GM12878 (cell line): ENCODE data around the gene JADE2. TPM values are rescaled to one million over a fixed set of nuclear protein-coding genes. Genes with fewer than 3 reads are reported as not detected.

Experiments used
- ATAC-seq: fragments of 200-7000 bp; cut with Tn5 transposase; 3 replicates; pipeline ENCODE4 v1.9.1; 2020; ENCODE audit warnings: mild to moderate bottlenecking, moderate library complexity
- BruUV-seq: library from RNA; stranded (reverse); fragments of 400-500 nt; replicated peaks from 2 replicates; lab custom pipeline; 2021; lab: Mats Ljungman, UMichigan
- CTCF ChIA-PET: fragments of 300-600 bp; sonication (Branson Sonifier 250); formaldehyde crosslinking; extraction: SDS; loops from one replicate; lab custom pipeline; 2021; ENCODE audit warnings: inconsistent platforms; lab: Yijun Ruan, JAX
- POLR2A ChIA-PET: fragments of 350-600 bp; formaldehyde crosslinking; extraction: SDS; loops from one replicate; lab custom pipeline; 2021; ENCODE audit warnings: inconsistent platforms; lab: Charles Lee
- RAD21 ChIA-PET: fragments of 300-600 bp; sonication (Branson Sonifier 250); formaldehyde crosslinking; loops from one replicate; lab custom pipeline; 2023; ENCODE audit warnings: antibody characterized with exemption; ENCODE audit not compliant: unreplicated experiment; lab: Charles Lee
- SMC1A ChIA-PET: fragments of 300-600 bp; sonication (Branson Sonifier 250); formaldehyde crosslinking; loops from one replicate; lab custom pipeline; 2023; ENCODE audit not compliant: unreplicated experiment, uncharacterized antibody; lab: Charles Lee
- DNase-seq: peaks from one replicate; pipeline ENCODE4 v3.0.0-alpha.2; 2011; ENCODE audit warnings: low read depth, low spot score
- FAIRE-seq: peaks from 3 replicates; lab custom pipeline; 2011; peaks lifted over from hg19 to GRCh38; lab: Jason Lieb, UNC
- H2AFZ ChIP-seq: 2 replicates; pipeline ENCODE4 v1.6.0; 2011; ENCODE audit warnings: low read depth, low read length, control low read depth; ENCODE audit not compliant: control insufficient read depth
- H3K27ac ChIP-seq: 2 replicates; pipeline ENCODE4 v1.5.1; 2011; ENCODE audit warnings: control low read depth; ENCODE audit not compliant: control insufficient read depth, insufficient read depth
- H3K27me3 ChIP-seq, 2 experiments: replicated peaks in 1 of 2; 2 replicates each; pipeline versions ENCODE4 v1.6.0 to v1.6.1; 2011; ENCODE audit warnings: low read length in 1 of 2; ENCODE audit not compliant: control insufficient read depth in 2 of 2, insufficient read depth in 2 of 2
- H3K36me3 ChIP-seq, 2 experiments: 2 replicates each; pipeline ENCODE4 v1.5.1; 2011; ENCODE audit warnings: low read length in 1 of 2; ENCODE audit not compliant: control insufficient read depth in 2 of 2, insufficient read depth in 2 of 2
- H3K4me1 ChIP-seq: 2 replicates; pipeline ENCODE4 v1.6.1; 2011; ENCODE audit warnings: mild to moderate bottlenecking, low read length, moderate library complexity, mixed read lengths; ENCODE audit not compliant: control insufficient read depth, insufficient read depth
- H3K4me2 ChIP-seq: 2 replicates; pipeline ENCODE4 v1.6.0; 2011; ENCODE audit warnings: control low read depth; ENCODE audit not compliant: control insufficient read depth, insufficient read depth
- H3K4me3 ChIP-seq: fragments of 200-600 bp; sonication (generic); 2 replicates; pipeline ENCODE4 v1.5.1; 2016
- H3K79me2 ChIP-seq: 2 replicates; pipeline ENCODE4 v1.6.0; 2011; ENCODE audit warnings: low read length; ENCODE audit not compliant: control insufficient read depth, insufficient read depth
- H3K9ac ChIP-seq: 2 replicates; pipeline ENCODE4 v1.8.0; 2011; ENCODE audit warnings: low read length, control low read depth, mixed read lengths; ENCODE audit not compliant: control insufficient read depth, insufficient read depth
- H3K9me3 ChIP-seq: replicated peaks from 3 replicates; pipeline ENCODE4 v1.5.1; 2011; ENCODE audit warnings: mild to moderate bottlenecking, low read length; ENCODE audit not compliant: control insufficient read depth, insufficient read depth
- H4K20me1 ChIP-seq: 2 replicates; pipeline ENCODE4 v1.6.0; 2011; ENCODE audit not compliant: control insufficient read depth, insufficient read depth
- BMI1 ChIP-seq: fragments of 450-650 bp; IDR thresholded peaks from 2 replicates; pipeline ENCODE4 v1.6.1; 2016; ENCODE audit warnings: mild to moderate bottlenecking, moderate library complexity, borderline replicate concordance
- CBX5 ChIP-seq: sonication (generic); IDR thresholded peaks from 2 replicates; pipeline ENCODE4 v1.6.1; 2016; ENCODE audit warnings: low read depth, moderate library complexity, mild to moderate bottlenecking, inconsistent platforms
- EED ChIP-seq: sonication (generic); IDR thresholded peaks from 2 replicates; pipeline ENCODE4 v1.6.1; 2016; ENCODE audit warnings: antibody characterized with exemption, low read depth
- NFXL1 ChIP-seq: fragments of 450-650 bp; IDR thresholded peaks from 2 replicates; pipeline ENCODE4 v1.6.1; 2017; ENCODE audit warnings: antibody characterized with exemption, mild to moderate bottlenecking, borderline replicate concordance
- NR2C2 ChIP-seq: IDR thresholded peaks from 2 replicates; pipeline ENCODE4 v1.6.1; 2011; ENCODE audit warnings: borderline replicate concordance, low read depth; ENCODE audit not compliant: control insufficient read depth, insufficient read length
- TCF12 ChIP-seq: IDR thresholded peaks from 2 replicates; pipeline ENCODE4 v1.6.1; 2011; ENCODE audit warnings: low read depth, mild to moderate bottlenecking, low read length
- WGBS: methylation state at CpG from one replicate; pipeline ENCODE4 v1.1.6; 2016; ENCODE audit warnings: low lambda C conversion rate; ENCODE audit not compliant: insufficient replicate concordance, insufficient coverage; ENCODE audit errors: missing lambda C conversion rate; 5-methylcytosine and 5-hydroxymethylcytosine counted together
- in situ Hi-C: fragments of 300-500 bp; cut with MboI; formaldehyde crosslinking; loops from 9 replicates; pipeline ENCODE4 v1.14.3; 2018; ENCODE audit warnings: mixed read lengths
- intact Hi-C: fragments of 100-400 bp; cut with micrococcal nuclease; formaldehyde crosslinking; loops from one replicate; pipeline ENCODE4 v1.14.2; 2022; ENCODE audit not compliant: unreplicated experiment
- polyA plus RNA-seq, 11 experiments: library from polyadenylated mRNA; depleted of rRNA in 4 of 11; unstranded in 6 of 11; stranded (reverse) in 5 of 11; fragments of >200 nt; fragmentation: Nextera tagmentation in 4 of 11; fragmentation: Illumina TruSeq in 1 of 11; extraction: Ambion mirVana in 4 of 11; extraction: Trizol in 1 of 11; gene quantifications; 1 replicate in 1 of 11; 2 replicates in 10 of 11; pipeline versions ENCODE4 v1.2.1 to v1.2.3, GENCODE V29; 2011 to 2016; ENCODE audit warnings: inconsistent platforms in 2 of 11, missing spikeins in 2 of 11, low read depth in 1 of 11
- total RNA-seq, 4 experiments: library from RNA; depleted of rRNA in 3 of 4; stranded (reverse); fragments of >200 nt in 3 of 4; fragmentation: Illumina TruSeq in 1 of 4; extraction: Trizol in 1 of 4; gene quantifications; 2 replicates each; pipeline versions ENCODE4 v1.2.1 to v1.2.3, GENCODE V29; 2013 to 2021
- TF ChIP-seq, protein P1 (sequence below): fragments of 450-650 bp; IDR thresholded peaks from 2 replicates; pipeline ENCODE4 v1.6.1; 2018; ENCODE audit warnings: mild to moderate bottlenecking, low read depth, moderate library complexity; ENCODE audit not compliant: partially characterized antibody
- TF ChIP-seq, protein P2 (sequence below): IDR thresholded peaks from 2 replicates; pipeline ENCODE4 v1.6.1; 2012; ENCODE audit warnings: improper control_type of control experiment, low read depth, low read length; ENCODE audit not compliant: insufficient replicate concordance
- TF ChIP-seq, protein P3 (sequence below): IDR thresholded peaks from 2 replicates; pipeline ENCODE4 v1.6.1; 2011; ENCODE audit warnings: low read depth, mild to moderate bottlenecking, low read length, moderate library complexity, borderline replicate concordance; ENCODE audit errors: extremely low read depth

Gene JADE2
- total and polyA plus RNA-seq, 10 of the 15 experiments (the other 5 are each of a cell fraction or from before 2014, with no cell fraction given), result 1.5 to 67.0 (median 22.4) TPM

DNA sequence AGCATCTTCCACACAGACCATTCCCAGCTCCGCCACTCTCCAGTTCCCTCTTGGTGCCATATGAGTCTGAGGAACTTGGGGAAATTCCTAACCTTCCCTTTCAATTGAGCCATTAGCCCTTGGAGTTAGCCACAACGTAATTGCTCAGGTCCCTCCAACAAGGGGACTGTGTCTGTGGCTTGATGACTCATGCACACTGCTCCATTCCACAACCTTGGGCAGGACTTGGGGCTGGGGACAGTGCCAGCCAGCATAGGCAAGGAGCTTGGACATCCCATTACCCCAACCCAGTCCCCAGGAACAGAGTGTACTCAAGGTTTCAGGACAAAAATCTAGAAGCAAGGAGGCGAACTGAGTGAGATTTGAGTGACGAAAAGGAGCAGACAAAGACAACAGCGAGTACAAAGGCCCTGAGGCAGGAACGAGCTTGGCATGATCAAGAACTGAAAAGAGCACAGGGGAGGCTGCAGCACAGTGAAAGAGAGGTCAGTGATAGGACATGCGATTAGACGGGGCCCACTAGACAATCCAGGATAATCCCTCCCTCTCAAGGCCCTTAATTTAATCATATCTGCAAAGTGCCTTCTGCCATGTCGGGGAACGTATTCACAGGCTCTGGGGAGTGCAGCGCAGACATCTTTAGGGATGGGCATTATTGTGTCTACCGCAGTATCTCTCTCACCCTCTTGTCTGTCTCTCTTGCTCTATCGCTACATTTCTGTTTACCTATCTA lies 16.0 kb upstream of the JADE2 start:
- POLR2A ChIA-PET, result interaction anchor here (0.6 to 1.3 kb wide), 2 partner anchors 16 to 45 kb away, joined by 3 to 7 read pairs; no protein-coding TSS in a partner anchor
- H3K9me3 ChIP-seq, result no peaks in the 10 kb centered on the region
- SMC1A ChIA-PET, result interaction anchor here (0.6 kb wide), 1 partner anchor 52 kb away, joined by 3 read pairs; no protein-coding TSS in a partner anchor
- intact Hi-C loops, result no loop called here
- no peak overlapping the region for H3K9ac ChIP-seq
- in situ Hi-C loops, result no loop called here
- FAIRE-seq, result no peak
- no peak overlapping the region for H3K4me3 ChIP-seq
- no peak for ATAC-seq
- 76% methylated on average over 13 of the region's 13 CpGs for WGBS
- BruUV-seq, result no TSS peak
- RAD21 ChIA-PET, result no interaction called here
- CTCF ChIA-PET, result interaction anchor here (1.4 kb wide), 1 partner anchor 13 kb away, joined by 3 read pairs; no protein-coding TSS in a partner anchor
- no peaks in the 10 kb centered on the region for H3K79me2 ChIP-seq
- no peak overlapping the region for H3K4me2 ChIP-seq
- no peaks in the 10 kb centered on the region for H3K36me3 ChIP-seq
- no peaks in the 10 kb centered on the region for H3K27me3 ChIP-seq
- TF ChIP-seq NR2C2 (no peak), CBX5 (no peak), NFXL1 (no peak), EED (no peak), BMI1 (no peak), TCF12 (no peak)
- TF ChIP-seq, protein P1, sequence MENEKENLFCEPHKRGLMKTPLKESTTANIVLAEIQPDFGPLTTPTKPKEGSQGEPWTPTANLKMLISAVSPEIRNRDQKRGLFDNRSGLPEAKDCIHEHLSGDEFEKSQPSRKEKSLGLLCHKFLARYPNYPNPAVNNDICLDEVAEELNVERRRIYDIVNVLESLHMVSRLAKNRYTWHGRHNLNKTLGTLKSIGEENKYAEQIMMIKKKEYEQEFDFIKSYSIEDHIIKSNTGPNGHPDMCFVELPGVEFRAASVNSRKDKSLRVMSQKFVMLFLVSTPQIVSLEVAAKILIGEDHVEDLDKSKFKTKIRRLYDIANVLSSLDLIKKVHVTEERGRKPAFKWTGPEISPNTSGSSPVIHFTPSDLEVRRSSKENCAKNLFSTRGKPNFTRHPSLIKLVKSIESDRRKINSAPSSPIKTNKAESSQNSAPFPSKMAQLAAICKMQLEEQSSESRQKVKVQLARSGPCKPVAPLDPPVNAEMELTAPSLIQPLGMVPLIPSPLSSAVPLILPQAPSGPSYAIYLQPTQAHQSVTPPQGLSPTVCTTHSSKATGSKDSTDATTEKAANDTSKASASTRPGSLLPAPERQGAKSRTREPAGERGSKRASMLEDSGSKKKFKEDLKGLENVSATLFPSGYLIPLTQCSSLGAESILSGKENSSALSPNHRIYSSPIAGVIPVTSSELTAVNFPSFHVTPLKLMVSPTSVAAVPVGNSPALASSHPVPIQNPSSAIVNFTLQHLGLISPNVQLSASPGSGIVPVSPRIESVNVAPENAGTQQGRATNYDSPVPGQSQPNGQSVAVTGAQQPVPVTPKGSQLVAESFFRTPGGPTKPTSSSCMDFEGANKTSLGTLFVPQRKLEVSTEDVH, result no peak
- TF ChIP-seq, protein P2, sequence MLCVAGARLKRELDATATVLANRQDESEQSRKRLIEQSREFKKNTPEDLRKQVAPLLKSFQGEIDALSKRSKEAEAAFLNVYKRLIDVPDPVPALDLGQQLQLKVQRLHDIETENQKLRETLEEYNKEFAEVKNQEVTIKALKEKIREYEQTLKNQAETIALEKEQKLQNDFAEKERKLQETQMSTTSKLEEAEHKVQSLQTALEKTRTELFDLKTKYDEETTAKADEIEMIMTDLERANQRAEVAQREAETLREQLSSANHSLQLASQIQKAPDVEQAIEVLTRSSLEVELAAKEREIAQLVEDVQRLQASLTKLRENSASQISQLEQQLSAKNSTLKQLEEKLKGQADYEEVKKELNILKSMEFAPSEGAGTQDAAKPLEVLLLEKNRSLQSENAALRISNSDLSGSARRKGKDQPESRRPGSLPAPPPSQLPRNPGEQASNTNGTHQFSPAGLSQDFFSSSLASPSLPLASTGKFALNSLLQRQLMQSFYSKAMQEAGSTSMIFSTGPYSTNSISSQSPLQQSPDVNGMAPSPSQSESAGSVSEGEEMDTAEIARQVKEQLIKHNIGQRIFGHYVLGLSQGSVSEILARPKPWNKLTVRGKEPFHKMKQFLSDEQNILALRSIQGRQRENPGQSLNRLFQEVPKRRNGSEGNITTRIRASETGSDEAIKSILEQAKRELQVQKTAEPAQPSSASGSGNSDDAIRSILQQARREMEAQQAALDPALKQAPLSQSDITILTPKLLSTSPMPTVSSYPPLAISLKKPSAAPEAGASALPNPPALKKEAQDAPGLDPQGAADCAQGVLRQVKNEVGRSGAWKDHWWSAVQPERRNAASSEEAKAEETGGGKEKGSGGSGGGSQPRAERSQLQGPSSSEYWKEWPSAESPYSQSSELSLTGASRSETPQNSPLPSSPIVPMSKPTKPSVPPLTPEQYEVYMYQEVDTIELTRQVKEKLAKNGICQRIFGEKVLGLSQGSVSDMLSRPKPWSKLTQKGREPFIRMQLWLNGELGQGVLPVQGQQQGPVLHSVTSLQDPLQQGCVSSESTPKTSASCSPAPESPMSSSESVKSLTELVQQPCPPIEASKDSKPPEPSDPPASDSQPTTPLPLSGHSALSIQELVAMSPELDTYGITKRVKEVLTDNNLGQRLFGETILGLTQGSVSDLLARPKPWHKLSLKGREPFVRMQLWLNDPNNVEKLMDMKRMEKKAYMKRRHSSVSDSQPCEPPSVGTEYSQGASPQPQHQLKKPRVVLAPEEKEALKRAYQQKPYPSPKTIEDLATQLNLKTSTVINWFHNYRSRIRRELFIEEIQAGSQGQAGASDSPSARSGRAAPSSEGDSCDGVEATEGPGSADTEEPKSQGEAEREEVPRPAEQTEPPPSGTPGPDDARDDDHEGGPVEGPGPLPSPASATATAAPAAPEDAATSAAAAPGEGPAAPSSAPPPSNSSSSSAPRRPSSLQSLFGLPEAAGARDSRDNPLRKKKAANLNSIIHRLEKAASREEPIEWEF, result no peak
- TF ChIP-seq, protein P3, sequence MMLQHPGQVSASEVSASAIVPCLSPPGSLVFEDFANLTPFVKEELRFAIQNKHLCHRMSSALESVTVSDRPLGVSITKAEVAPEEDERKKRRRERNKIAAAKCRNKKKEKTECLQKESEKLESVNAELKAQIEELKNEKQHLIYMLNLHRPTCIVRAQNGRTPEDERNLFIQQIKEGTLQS, result no peak
- no peak for DNase-seq
- H3K4me1 ChIP-seq, result no peaks in the 10 kb centered on the region
- no peak overlapping the region for H2AFZ ChIP-seq
- H4K20me1 ChIP-seq, result no peaks in the 10 kb centered on the region
- H3K27ac ChIP-seq, result no peak overlapping the region
